HepG2 (cell line): ENCODE results near the gene SLC2A13. TPM values are rescaled to one million over a fixed set of nuclear protein-coding genes. Genes with fewer than 3 reads are reported as not detected.
A peak's percentile ranks its signal among the peaks of the same experiment; 100 is the strongest.

ENCODE experiments used
- E2F1 ChIP-seq: sonication (generic); formaldehyde crosslinking; IDR thresholded peaks from 2 replicates; pipeline ENCODE4 v1.5.0; 2020; ENCODE audit warnings: missing genetic modification reagents
- HIVEP1 ChIP-seq: sonication (generic); formaldehyde crosslinking; IDR thresholded peaks from 2 replicates; pipeline ENCODE4 v1.4.0; 2020; ENCODE audit warnings: mild to moderate bottlenecking, missing genetic modification reagents
- HMG20A ChIP-seq: IDR thresholded peaks from 2 replicates; pipeline ENCODE4 v1.6.1; 2016; ENCODE audit warnings: borderline replicate concordance
- IRF1 ChIP-seq: sonication (generic); formaldehyde crosslinking; IDR thresholded peaks from 2 replicates; pipeline ENCODE4 v1.4.0; 2020; ENCODE audit warnings: low read depth, mild to moderate bottlenecking, missing genetic modification reagents
- KLF12 ChIP-seq: sonication (generic); formaldehyde crosslinking; IDR thresholded peaks from 2 replicates; pipeline ENCODE4 v1.4.0; 2020; ENCODE audit warnings: missing genetic modification reagents, borderline replicate concordance
- MXD1 ChIP-seq: sonication (generic); formaldehyde crosslinking; IDR thresholded peaks from 2 replicates; pipeline ENCODE4 v1.4.0; 2020; ENCODE audit warnings: mild to moderate bottlenecking, missing genetic modification reagents
- PAF1 ChIP-seq: IDR thresholded peaks from 2 replicates; pipeline ENCODE4 v1.6.1; 2016; ENCODE audit warnings: missing genetic modification reagents, missing compliant biosample characterization
- PATZ1 ChIP-seq: sonication (generic); formaldehyde crosslinking; IDR thresholded peaks from 2 replicates; pipeline ENCODE4 v1.4.0; 2020; ENCODE audit warnings: missing genetic modification reagents
- PRDM10 ChIP-seq: sonication (generic); formaldehyde crosslinking; IDR thresholded peaks from 2 replicates; pipeline ENCODE4 v1.4.0; 2020; ENCODE audit warnings: low read depth, missing genetic modification reagents
- RAD21 ChIP-seq: fragments of 450-650 bp; formaldehyde crosslinking; IDR thresholded peaks from 2 replicates; pipeline ENCODE4 v1.5.0; 2020; ENCODE audit warnings: mild to moderate bottlenecking
- SMYD3 ChIP-seq: sonication (generic); formaldehyde crosslinking; IDR thresholded peaks from 2 replicates; pipeline ENCODE4 v1.8.1; 2023; ENCODE audit warnings: mild to moderate bottlenecking, missing genetic modification reagents
- SNAI1 ChIP-seq: sonication (generic); formaldehyde crosslinking; IDR thresholded peaks from 2 replicates; pipeline ENCODE4 v1.5.0; 2020; ENCODE audit warnings: mild to moderate bottlenecking, missing genetic modification reagents, borderline replicate concordance
- TBL1XR1 ChIP-seq: fragments of 150-350 bp; IDR thresholded peaks from 2 replicates; pipeline ENCODE4 v1.6.1; 2014; ENCODE audit warnings: borderline replicate concordance, low read length; ENCODE audit not compliant: partially characterized antibody
- UBTF ChIP-seq: sonication (generic); formaldehyde crosslinking; IDR thresholded peaks from 2 replicates; pipeline ENCODE4 v1.4.0; 2020; ENCODE audit warnings: mild to moderate bottlenecking, missing genetic modification reagents
- ZNF260 ChIP-seq: sonication (generic); formaldehyde crosslinking; IDR thresholded peaks from 2 replicates; pipeline ENCODE4 v1.4.0; 2020; ENCODE audit warnings: missing genetic modification reagents, low read depth, mild to moderate bottlenecking, borderline replicate concordance
- ZNF709 ChIP-seq: sonication (generic); formaldehyde crosslinking; IDR thresholded peaks from 2 replicates; pipeline ENCODE4 v1.5.0; 2020; ENCODE audit warnings: mild to moderate bottlenecking, missing genetic modification reagents
- ZNF766 ChIP-seq: sonication (generic); formaldehyde crosslinking; IDR thresholded peaks from 2 replicates; pipeline ENCODE4 v1.5.0; 2020; ENCODE audit warnings: missing genetic modification reagents, borderline replicate concordance
- ZSCAN30 ChIP-seq: sonication (generic); formaldehyde crosslinking; IDR thresholded peaks from 2 replicates; pipeline ENCODE4 v1.5.0; 2020; ENCODE audit warnings: mild to moderate bottlenecking, missing genetic modification reagents
- polyA plus RNA-seq, 8 experiments: library from polyadenylated mRNA; depleted of rRNA in 3 of 8; stranded (reverse) in 7 of 8; unstranded in 1 of 8; fragments of >200 nt; fragmentation: Illumina TruSeq in 4 of 8; extraction: Trizol in 4 of 8; gene quantifications; 2 replicates each; pipeline versions ENCODE4 v1.2.1 to v1.2.3, GENCODE V29; 2011 to 2016; ENCODE audit warnings: low read depth in 4 of 8, missing spikeins in 1 of 8, mixed read lengths in 1 of 8; ENCODE audit not compliant: insufficient read depth in 1 of 8
- total RNA-seq, 5 experiments: library from RNA; depleted of rRNA; stranded (reverse); fragments of >200 nt; fragmentation: Illumina TruSeq; extraction: Trizol; gene quantifications; 2 replicates each; pipeline ENCODE4 v1.2.3, GENCODE V29; 2016; ENCODE audit warnings: low read depth in 1 of 5

Gene SLC2A13
- total and polyA plus RNA-seq, 2 of the 13 experiments (the other 11 are each of a cell fraction or from before 2014, with no cell fraction given), result 5.5 to 6.0 TPM

GRCh38 chr12:40105515-40106201 is at the start of gene SLC2A13 (continued):
- TF ChIP-seq E2F1 (CRISPR knock-in tag) (peak; percentile 44; the same call in 1 of the 2 replicates), ZNF709 (CRISPR knock-in tag) (0 out of 2 replicates have a peak, but pooled peaks have one; percentile 13), ZNF766 (CRISPR knock-in tag) (peak; percentile 77; the same call in 1 of the 2 replicates), HMG20A (CRISPR knock-in tag) (no peak), UBTF (CRISPR knock-in tag) (peak; percentile 71; the same call in 1 of the 2 replicates), RAD21 (CRISPR knock-in tag) (no peak; the same call in 1 of the 2 replicates), SMYD3 (CRISPR knock-in tag) (no peak), PAF1 (CRISPR knock-in tag) (no peak), PATZ1 (CRISPR knock-in tag) (no peak), PRDM10 (CRISPR knock-in tag) (no peak), MXD1 (no peak; the same call in 1 of the 2 replicates), TBL1XR1 (no peak), KLF12 (CRISPR knock-in tag) (peak; percentile 67; the same call in 1 of the 2 replicates), SNAI1 (CRISPR knock-in tag) (no peak), ZSCAN30 (CRISPR knock-in tag) (no peak), IRF1 (CRISPR knock-in tag) (no peak), ZNF260 (CRISPR knock-in tag) (no peak), HIVEP1 (CRISPR knock-in tag) (no peak)
